Ectodermal cell (in vitro differentiated cells): ENCODE data around the gene LYZL1.
"Not testable (repeated sequence)": the region's sequence is repeated elsewhere in the genome, so short reads cannot be mapped to it uniquely, and the experiment has no call there.

Experiments used
- H3K27ac ChIP-seq: 2 replicates; pipeline ENCODE4 v1.7.0; 2013; ENCODE audit warnings: mild to moderate bottlenecking, low read depth, low read length; ENCODE audit not compliant: insufficient read depth, poor library complexity, severe bottlenecking
- H3K27me3 ChIP-seq: 2 replicates; pipeline ENCODE4 v1.7.0; 2013; ENCODE audit warnings: mild to moderate bottlenecking, low read length; ENCODE audit not compliant: insufficient read depth, control insufficient read depth, poor library complexity, severe bottlenecking
- H3K36me3 ChIP-seq: one replicate; pipeline ENCODE4 v1.7.0; 2013; ENCODE audit warnings: low read length; ENCODE audit not compliant: control insufficient read depth, insufficient read depth
- H3K4me1 ChIP-seq: one replicate; pipeline ENCODE4 v1.7.0; 2013; ENCODE audit warnings: low read length; ENCODE audit not compliant: control insufficient read depth, insufficient read depth
- H3K4me3 ChIP-seq: 2 replicates; pipeline ENCODE4 v1.7.0; 2013; ENCODE audit warnings: low read depth, low read length, control low read depth; ENCODE audit not compliant: insufficient read depth
- H3K9me3 ChIP-seq: 2 replicates; pipeline ENCODE4 v1.7.0; 2013; ENCODE audit warnings: mild to moderate bottlenecking, low read length, moderate library complexity; ENCODE audit not compliant: control insufficient read depth
- WGBS, 2 experiments: methylation state at CpG; one replicate each; pipeline ENCODE4 v1.1.7; 2013; ENCODE audit warnings: missing lambda C conversion rate in 2 of 2; 5-methylcytosine and 5-hydroxymethylcytosine counted together

Gene LYZL1

DNA sequence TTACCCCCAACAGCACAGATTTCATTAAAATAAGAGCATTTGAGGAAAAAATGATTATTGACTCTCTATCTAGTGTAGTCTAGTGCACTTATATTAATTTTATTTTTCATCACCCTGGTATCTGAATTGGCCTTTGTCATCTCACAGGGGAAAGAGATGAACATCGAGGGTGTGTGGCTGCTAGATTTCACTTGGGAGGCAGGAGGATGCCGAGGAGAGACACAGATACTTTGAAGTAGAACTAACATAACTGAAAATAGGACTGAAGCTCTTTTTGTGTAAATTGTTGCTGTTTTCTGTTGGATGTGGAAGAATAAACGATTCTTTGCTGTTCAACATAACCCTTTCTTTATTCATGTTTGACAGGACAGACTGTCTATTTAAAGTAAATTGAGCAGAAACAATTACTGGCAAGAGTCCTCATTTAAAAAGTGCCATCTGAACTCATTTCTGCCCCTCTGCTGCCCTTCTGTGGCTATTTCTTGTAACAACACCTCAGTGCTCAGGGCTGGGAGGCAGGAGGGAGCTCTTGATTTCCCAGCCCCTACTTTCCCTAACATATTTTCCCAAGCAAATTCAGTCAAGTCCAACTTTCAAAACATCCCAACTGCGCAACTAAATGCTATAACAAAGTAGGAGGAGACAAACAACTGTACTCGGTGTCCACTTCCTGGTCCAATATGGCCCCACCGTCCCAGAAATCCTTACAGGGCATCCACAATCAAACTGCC lies 15.6 kb downstream of the LYZL1 start:
- Histone ChIP-seq H3K4me1 (no peaks in the 10 kb centered on the region), H3K27ac (no peak overlapping the region), H3K9me3 (no peaks in the 10 kb centered on the region), H3K36me3 (no peaks in the 10 kb centered on the region), H3K27me3 (no peaks in the 10 kb centered on the region), H3K4me3 (no peak overlapping the region)
- 54 to 56% methylated on average over 6 of the region's 6 CpGs for WGBS, 2 experiments

DNA sequence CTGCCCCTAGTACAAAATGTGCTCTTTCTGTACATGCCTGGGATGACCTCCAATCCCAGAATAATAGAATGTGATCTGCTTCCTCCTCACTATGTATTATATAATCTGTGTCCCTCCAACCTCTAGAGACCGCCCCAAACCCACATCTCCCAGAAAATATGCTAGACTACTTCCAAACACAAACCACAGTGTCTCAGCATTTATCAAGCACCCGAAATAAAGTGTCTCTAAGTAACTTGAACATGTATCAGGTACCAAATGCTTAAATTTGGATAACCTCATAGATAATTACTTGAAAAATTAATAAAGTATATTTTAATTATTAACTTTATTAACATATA lies 16.1 kb downstream of the LYZL1 start:
- 90 to 98% methylated on average over 2 of the region's 2 CpGs for WGBS, 2 experiments
- no peaks in the 10 kb centered on the region for H3K4me1 ChIP-seq
- H3K9me3 ChIP-seq: no peaks in the 10 kb centered on the region
- no peak overlapping the region for H3K27ac ChIP-seq
- no peaks in the 10 kb centered on the region for H3K27me3 ChIP-seq
- no peak overlapping the region for H3K4me3 ChIP-seq
- no peaks in the 10 kb centered on the region for H3K36me3 ChIP-seq

DNA sequence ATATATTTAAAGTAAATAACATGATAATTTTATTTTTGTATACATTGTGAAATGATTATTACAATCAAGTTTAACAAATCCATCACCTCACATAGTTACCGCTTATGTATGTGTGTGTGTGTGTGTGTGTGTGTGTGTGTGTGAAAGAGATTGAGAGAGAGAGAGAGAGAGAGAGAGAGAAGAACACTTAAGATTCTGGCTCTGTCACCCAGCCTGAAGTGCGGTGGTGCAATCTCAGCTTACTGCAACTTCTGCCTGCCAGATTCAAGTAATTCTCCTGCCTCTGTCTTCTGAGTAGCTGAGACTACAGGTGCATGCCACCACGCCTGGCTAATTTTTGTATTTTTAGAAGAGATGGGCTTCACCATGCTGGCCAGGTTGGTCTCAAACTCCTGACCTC lies 17.8 kb downstream of the LYZL1 start:
- Histone ChIP-seq H3K9me3 (no peaks in the 10 kb centered on the region), H3K27ac (no peak overlapping the region), H3K4me1 (no peaks in the 10 kb centered on the region), H3K4me3 (no peak overlapping the region), H3K36me3 (no peaks in the 10 kb centered on the region), H3K27me3 (no peaks in the 10 kb centered on the region)
- WGBS, 2 experiments: 90 to 95% methylated on average over 3 of the region's 3 CpGs

DNA sequence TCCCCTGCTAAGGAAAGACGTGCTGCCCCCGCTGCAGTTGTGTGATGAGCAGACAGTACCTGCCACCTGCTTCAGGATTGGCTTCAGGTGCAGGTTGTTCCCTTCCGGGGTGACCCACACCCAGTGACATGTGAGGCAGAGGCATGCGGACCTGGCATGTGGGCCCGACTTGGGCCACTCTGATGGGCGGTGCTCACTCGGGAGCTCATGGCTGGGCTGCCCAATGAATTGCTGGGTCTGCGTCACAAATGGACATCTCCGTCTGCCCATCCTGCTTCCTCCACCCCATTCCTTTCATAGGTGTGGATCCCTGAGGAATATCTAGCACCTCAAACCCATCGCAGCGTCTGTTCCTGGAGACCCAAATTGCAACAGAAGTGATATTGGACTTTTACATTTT lies 19.3 kb downstream of the LYZL1 start:
- not testable (repeated sequence) for H3K36me3 ChIP-seq, H3K27me3 ChIP-seq, H3K4me3 ChIP-seq, H3K27ac ChIP-seq, H3K9me3 ChIP-seq, H3K4me1 ChIP-seq
- 82% methylated on average over 11 of the region's 11 CpGs for WGBS, 2 experiments

DNA sequence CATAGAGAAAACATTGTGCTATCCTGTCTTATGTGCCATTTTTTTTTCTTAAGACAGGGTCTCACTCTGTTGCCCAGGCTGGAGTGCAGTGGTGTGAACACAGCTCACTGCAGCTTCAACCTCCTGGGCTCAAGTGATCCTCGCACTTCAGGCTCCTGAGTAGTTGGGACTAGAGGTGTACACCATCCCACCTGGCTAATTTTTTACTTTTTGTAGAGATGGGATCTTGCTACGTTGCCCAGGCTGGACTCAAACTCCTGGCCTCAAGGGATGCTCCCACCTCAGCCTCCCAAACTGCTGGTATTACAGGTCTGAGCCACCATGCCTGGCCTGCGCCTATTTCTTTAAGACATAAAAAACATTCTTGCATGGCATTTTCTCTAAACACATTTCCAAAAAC lies 20.6 kb downstream of the LYZL1 start:
- H3K9me3 ChIP-seq: no peaks in the 10 kb centered on the region
- 76 to 79% methylated on average over 3 of the region's 3 CpGs for WGBS, 2 experiments

DNA sequence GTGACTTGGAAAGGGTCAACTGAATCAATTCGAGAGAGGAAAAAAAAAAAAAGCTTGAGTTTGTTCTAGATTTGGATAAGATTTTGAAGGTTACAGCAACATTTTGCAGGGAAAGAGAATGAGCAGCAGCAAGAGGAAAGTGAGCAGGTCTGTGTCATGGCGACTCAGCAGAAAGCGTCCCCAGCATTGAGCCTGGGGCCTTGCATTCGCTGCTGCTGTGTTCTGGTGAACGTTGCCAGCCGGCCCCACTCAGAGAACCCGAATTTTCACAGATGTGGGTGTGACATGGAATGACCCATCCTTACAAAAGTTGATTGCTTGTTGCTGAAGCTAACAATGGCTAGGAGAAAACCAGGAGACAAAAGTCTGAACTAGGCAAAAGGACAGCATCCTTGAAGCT lies 21.6 kb downstream of the LYZL1 start:
- not testable (repeated sequence) for H3K36me3 ChIP-seq, H3K27ac ChIP-seq, H3K4me3 ChIP-seq, H3K27me3 ChIP-seq, H3K9me3 ChIP-seq, H3K4me1 ChIP-seq
- 84 to 86% methylated on average over 7 of the region's 7 CpGs for WGBS, 2 experiments

More for the DNA sequence above, 20.6 kb downstream of the LYZL1 start:
- Histone ChIP-seq H3K27me3 (no peaks in the 10 kb centered on the region), H3K4me3 (no peak overlapping the region), H3K4me1 (no peaks in the 10 kb centered on the region), H3K27ac (no peak overlapping the region), H3K36me3 (no peaks in the 10 kb centered on the region)

DNA sequence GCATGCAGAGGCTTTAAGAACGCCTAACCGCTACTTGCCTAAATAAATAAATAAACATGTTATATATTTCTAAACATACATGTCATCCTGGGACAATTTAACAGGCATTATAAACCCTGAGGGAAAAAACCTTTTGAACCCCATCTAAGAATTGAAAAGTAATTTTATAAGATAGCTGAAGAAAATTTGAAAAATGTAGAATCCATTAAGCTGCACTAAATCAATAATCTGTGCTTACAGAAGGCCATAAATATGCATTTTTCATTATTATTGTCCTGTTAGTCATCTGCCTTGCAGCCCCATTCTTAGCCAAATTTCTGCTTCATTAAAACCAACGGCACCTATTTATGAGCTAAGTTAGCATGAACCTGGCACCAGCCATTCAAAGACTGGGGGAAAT lies 24.2 kb downstream of the LYZL1 start:
- no peak overlapping the region for H3K4me3 ChIP-seq
- no peaks in the 10 kb centered on the region for H3K27me3 ChIP-seq
- H3K9me3 ChIP-seq: no peaks in the 10 kb centered on the region
- H3K4me1 ChIP-seq: peaks cover under 1% of the 10 kb centered on the region
- 90 to 100% methylated on average over 2 to 3 of the region's 3 CpGs for WGBS, 2 experiments
- no peaks in the 10 kb centered on the region for H3K36me3 ChIP-seq
- no peak overlapping the region for H3K27ac ChIP-seq

DNA sequence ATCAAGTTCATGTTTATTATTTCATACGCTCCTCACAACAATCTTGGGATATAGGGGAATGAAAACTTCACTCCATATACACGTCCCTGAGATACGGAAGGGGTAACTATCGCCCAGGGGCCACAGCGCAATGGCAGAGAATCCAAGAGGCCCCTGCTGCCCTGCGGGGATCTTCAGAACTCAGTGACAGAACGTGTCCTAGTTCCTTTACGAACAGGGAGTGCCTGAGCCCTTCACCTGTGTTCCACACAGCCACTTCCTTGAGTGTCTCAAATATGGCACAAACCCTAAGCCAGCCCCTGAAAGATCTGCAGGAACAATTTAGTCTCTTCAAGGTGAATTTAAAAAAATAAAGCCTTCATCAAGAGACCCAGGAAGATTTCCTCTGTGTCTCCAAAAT lies 25.9 kb downstream of the LYZL1 start:
- Histone ChIP-seq H3K27ac (no peak overlapping the region), H3K27me3 (no peaks in the 10 kb centered on the region), H3K9me3 (no peaks in the 10 kb centered on the region), H3K4me1 (peaks cover 4% of the 10 kb centered on the region), H3K4me3 (no peak overlapping the region), H3K36me3 (no peaks in the 10 kb centered on the region)
- 88 to 90% methylated on average over 8 of the region's 8 CpGs for WGBS, 2 experiments

DNA sequence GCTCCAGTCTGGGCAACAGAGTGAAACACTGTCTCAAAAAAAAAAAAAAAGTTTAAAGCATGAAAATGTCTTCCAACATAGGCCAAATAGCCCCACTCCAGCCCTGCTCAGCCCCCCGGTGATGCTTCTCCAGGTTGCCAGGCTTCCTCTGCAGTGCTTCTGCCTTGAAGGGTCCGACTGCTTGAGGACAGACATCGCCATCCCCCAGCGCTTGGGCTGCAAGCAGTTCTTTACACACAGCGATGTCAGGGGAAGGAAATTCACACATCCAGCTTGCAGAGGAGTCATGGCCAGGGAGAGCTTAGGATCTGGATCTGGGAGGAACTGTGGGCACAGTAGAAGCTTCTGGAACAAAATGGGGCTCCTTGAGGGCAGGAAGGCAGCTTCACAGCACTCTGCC lies 26.9 kb downstream of the LYZL1 start:
- Histone ChIP-seq H3K27ac (no peak overlapping the region), H3K9me3 (no peaks in the 10 kb centered on the region), H3K4me1 (peaks cover 4% of the 10 kb centered on the region), H3K27me3 (no peaks in the 10 kb centered on the region), H3K36me3 (no peaks in the 10 kb centered on the region), H3K4me3 (no peak overlapping the region)
- 91 to 93% methylated on average over 5 of the region's 5 CpGs for WGBS, 2 experiments

DNA sequence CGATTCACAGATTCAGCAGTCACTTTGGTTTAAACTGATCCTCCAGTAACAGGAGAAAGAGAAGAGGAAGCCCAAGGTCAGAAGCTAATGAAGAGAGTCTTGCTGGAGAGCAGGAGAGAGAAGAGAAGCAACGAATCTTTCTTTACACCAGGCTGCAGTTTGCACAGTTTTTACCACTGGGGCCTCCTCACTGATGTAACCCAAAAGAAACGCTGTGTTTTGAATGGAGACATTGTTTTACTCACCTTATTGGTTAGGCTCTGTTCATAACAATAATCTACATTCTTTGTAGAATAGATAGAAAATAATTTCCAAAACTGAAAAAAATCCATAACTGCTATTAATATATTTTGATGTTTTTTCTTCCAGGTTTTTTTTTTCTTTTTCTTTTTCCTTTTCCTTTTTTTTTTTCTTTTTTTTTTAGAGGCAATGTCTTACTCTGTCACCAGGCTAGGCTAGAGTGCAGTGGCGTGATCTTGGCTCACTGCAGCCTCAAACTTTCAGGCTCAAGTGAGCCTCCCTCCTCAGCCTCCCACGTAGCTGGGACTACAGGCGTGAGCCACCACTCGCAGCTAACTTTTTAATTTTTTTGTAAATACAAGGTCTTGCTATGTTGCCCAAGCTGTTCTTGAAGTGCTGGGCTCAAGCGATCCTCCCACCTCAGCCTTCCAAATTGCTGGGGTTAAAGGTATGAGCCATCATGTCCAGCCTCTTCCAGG lies 27.6 kb downstream of the LYZL1 start:
- WGBS, 2 experiments: 94 to 95% methylated on average over 8 of the region's 8 CpGs
- Histone ChIP-seq H3K9me3 (no peaks in the 10 kb centered on the region), H3K27me3 (no peaks in the 10 kb centered on the region), H3K27ac (no peak overlapping the region), H3K36me3 (no peaks in the 10 kb centered on the region), H3K4me3 (no peak overlapping the region), H3K4me1 (peaks cover 4% of the 10 kb centered on the region)
